ENCODE measurements around the gene DCUN1D2. TPM values are rescaled to one million over a fixed set of nuclear protein-coding genes. Genes with fewer than 3 reads are reported as not detected.

DCUN1D2 gene
- total and polyA plus RNA-seq, 8 donors, result 7.3 to 43.0 (median 21.7) TPM

DNA sequence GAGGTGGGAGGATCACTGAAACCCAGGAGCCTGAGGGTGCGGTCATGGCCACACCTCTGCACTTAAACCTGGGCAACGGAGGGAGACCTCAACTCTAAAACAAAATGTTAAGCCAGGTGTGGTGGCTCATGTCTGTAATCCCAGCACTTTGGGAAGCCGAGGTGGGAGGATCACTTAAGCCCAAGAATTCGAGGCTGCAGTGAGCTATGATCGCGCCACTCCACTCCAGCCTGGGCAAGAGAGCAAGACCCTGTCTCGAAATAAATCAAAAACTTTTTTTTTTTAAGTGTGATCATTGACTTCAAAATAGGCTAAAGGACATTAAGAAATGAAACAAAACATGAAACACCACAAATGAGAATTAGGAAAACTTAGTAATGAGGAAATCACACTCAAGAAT lies 20.9 kb downstream of the DCUN1D2 start:
- peaks cover 13 to 77% (median 65%) of the 10 kb centered on the region in 4 donors for H3K36me3 ChIP-seq
- DNase-seq, result no peak
- H3K27me3 ChIP-seq, result no peaks in the 10 kb centered on the region
- no peak overlapping the region for H3K4me3 ChIP-seq
- 89 to 96% (median 91%) methylated on average over 7 of the region's 7 CpGs for WGBS, 5 donors
- H3K27ac ChIP-seq, result no peak overlapping the region
- H3K4me1 ChIP-seq, result no peaks in the 10 kb centered on the region
- intact Hi-C loops (cut with DNase I; ENCODE audit: low total_unique reads), result no loop called here
- H3K9me3 ChIP-seq, result no peaks in the 10 kb centered on the region
- no peak for TF ChIP-seq POLR2A (IDR thresholded peaks at IDR 0.05)
- TF ChIP-seq EP300 (IDR thresholded peaks at IDR 0.05), result no peak
- TF ChIP-seq POLR2AphosphoS5 (IDR thresholded peaks at IDR 0.05), result no peak
- TF ChIP-seq, protein P1, sequence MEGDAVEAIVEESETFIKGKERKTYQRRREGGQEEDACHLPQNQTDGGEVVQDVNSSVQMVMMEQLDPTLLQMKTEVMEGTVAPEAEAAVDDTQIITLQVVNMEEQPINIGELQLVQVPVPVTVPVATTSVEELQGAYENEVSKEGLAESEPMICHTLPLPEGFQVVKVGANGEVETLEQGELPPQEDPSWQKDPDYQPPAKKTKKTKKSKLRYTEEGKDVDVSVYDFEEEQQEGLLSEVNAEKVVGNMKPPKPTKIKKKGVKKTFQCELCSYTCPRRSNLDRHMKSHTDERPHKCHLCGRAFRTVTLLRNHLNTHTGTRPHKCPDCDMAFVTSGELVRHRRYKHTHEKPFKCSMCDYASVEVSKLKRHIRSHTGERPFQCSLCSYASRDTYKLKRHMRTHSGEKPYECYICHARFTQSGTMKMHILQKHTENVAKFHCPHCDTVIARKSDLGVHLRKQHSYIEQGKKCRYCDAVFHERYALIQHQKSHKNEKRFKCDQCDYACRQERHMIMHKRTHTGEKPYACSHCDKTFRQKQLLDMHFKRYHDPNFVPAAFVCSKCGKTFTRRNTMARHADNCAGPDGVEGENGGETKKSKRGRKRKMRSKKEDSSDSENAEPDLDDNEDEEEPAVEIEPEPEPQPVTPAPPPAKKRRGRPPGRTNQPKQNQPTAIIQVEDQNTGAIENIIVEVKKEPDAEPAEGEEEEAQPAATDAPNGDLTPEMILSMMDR (IDR thresholded peaks at IDR 0.05), result no peak

DNA sequence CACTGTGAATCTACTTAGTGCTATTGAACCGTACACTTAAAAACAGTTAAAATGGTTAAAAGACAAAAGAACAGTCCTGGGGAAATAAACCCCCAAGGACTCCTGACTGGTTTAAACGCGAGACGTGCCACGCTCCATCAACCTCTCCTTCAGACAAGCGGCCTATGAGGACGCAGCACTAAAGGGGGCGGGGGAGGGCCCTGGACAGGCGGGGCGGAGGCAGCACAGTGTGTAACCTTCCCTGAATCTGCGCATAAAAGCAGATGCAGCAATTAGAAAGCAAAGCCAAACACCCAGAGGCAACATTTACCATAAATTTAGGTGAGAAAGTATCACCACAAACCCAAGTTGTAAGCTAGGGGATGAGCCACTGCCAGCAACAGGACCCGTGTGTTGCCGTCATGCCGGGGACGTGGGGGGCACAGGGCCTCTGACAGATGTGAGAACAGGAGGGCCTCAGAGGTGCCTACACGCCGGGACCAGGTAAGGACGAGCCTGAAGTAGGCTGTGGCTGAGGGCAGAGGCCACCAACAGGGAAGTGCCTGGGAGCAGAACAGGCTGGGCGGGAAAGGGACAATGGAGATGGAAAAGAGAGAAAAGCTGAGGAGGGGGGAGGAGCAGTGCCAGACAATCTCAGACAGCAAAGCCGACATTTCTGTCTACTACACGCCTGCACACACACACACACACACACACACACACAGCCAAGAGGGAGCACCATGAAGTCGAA lies 21.9 kb downstream of the DCUN1D2 start:
- no peak for TF ChIP-seq POLR2AphosphoS5 (IDR thresholded peaks at IDR 0.05)
- TF ChIP-seq, protein P1 (IDR thresholded peaks at IDR 0.05), result no peak
- no peak for TF ChIP-seq EP300 (IDR thresholded peaks at IDR 0.05)
- TF ChIP-seq POLR2A (IDR thresholded peaks at IDR 0.05), result no peak
- Histone ChIP-seq H3K9me3 (no peaks in the 10 kb centered on the region), H3K4me1 (no peaks in the 10 kb centered on the region), H3K27ac (no peak overlapping the region), H3K36me3 (peaks cover 7 to 73% (median 58%) of the 10 kb centered on the region in 4 donors), H3K27me3 (no peaks in the 10 kb centered on the region), H3K4me3 (no peak overlapping the region)
- WGBS, 5 donors, result 80 to 89% (median 88%) methylated on average over 21 to 22 of the region's 22 CpGs
- no peak for DNase-seq
- intact Hi-C loops (cut with DNase I; ENCODE audit: low total_unique reads), result no loop called here

DNA sequence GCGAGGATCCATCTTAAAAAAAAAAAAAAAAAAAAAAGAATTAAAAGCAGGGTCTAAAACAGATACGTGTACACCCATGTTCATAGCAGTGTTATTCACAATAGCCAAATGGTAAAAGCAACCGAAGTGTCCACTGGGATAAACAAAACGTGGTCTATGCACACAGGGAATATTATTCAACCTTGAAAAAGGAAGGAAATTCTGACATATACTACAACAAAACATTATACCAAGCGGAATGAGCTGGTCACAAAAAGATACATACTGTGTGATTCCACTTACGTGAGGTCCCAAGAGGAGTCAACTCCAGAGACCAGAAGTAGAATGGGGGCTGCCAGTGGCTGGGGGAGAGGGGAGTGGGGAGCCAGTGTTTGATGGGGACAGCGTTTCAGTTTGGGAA lies 22.5 kb downstream of the DCUN1D2 start:
- Histone ChIP-seq H3K27ac (no peak overlapping the region), H3K27me3 (no peaks in the 10 kb centered on the region), H3K36me3 (peaks cover 6 to 73% (median 52%) of the 10 kb centered on the region in 4 donors), H3K9me3 (no peaks in the 10 kb centered on the region), H3K4me1 (no peaks in the 10 kb centered on the region), H3K4me3 (no peak overlapping the region)
- no peak for TF ChIP-seq EP300 (IDR thresholded peaks at IDR 0.05)
- no peak for TF ChIP-seq POLR2AphosphoS5 (IDR thresholded peaks at IDR 0.05)
- TF ChIP-seq POLR2A (IDR thresholded peaks at IDR 0.05), result no peak
- TF ChIP-seq, protein P1 (IDR thresholded peaks at IDR 0.05), result no peak
- no peak for DNase-seq
- WGBS, 5 donors, result 89 to 97% (median 95%) methylated on average over 6 to 7 of the region's 7 CpGs
- intact Hi-C loops (cut with DNase I; ENCODE audit: low total_unique reads), result no loop called here

DNA sequence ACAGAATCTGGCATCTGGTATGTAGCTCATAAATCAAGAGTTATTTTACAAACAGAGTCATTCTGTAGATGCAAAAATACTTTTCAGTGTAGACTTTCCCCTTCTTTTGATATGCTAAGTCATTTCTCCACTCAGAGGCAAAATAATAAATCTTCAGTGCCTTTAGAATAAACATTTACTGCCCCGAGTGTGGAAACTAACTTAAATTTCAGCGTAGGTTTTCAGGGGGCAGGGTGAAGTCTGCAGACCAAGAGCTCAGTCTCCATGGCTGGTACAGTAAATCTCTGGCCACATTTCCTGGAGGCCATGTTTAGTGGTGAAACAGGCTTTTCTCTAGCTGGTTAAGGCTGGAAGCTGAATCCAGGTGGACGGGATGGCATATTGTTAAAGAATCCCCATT lies 24.1 kb downstream of the DCUN1D2 start:
- H3K36me3 ChIP-seq, result peaks cover 6 to 72% (median 45%) of the 10 kb centered on the region in 4 donors
- DNase-seq, result no peak
- H3K4me3 ChIP-seq, result no peak overlapping the region
- H3K4me1 ChIP-seq, result no peaks in the 10 kb centered on the region
- no peaks in the 10 kb centered on the region for H3K27me3 ChIP-seq
- no peak overlapping the region for H3K27ac ChIP-seq
- no peaks in the 10 kb centered on the region for H3K9me3 ChIP-seq
- intact Hi-C loops (cut with DNase I; ENCODE audit: low total_unique reads), result no loop called here
- 73 to 94% (median 87%) methylated on average over 3 of the region's 3 CpGs for WGBS, 5 donors
- TF ChIP-seq, protein P1 (IDR thresholded peaks at IDR 0.05), result no peak
- TF ChIP-seq EP300 (IDR thresholded peaks at IDR 0.05), result no peak
- TF ChIP-seq POLR2AphosphoS5 (IDR thresholded peaks at IDR 0.05), result no peak
- TF ChIP-seq POLR2A (IDR thresholded peaks at IDR 0.05), result no peak
